AG04449 (cell line): ENCODE data around the gene CPT1C.

ENCODE experiments used
- CTCF ChIA-PET: fragments of 350-600 bp; formaldehyde crosslinking; extraction: SDS; loops from one replicate; lab custom pipeline; 2021; ENCODE audit warnings: antibody characterized with exemption; lab: Yijun Ruan, JAX
- POLR2A ChIA-PET: fragments of 400-600, 350-600 bp; formaldehyde crosslinking; extraction: SDS; loops from one replicate; lab custom pipeline; 2020; ENCODE audit warnings: antibody characterized with exemption, inconsistent platforms; lab: Yijun Ruan, JAX
- DNase-seq: peaks from one replicate; pipeline ENCODE4 v3.0.0-alpha.2; 2010; ENCODE audit warnings: low read depth, low spot score
- H3K4me3 ChIP-seq: 2 replicates; pipeline ENCODE4 v1.5.1; 2011; ENCODE audit warnings: low read depth, mild to moderate bottlenecking, control low read depth, low read length
- CTCF ChIP-seq: IDR thresholded peaks from one replicate; pipeline ENCODE4 v1.5.1; 2011; ENCODE audit warnings: mild to moderate bottlenecking, moderate library complexity, low read length, control low read depth, inconsistent platforms; ENCODE audit not compliant: insufficient read depth; ENCODE audit errors: missing control alignments

Gene CPT1C

GRCh38 chr19:49686503-49687088 lies 4.3 kb upstream of the CPT1C start:
- no peak overlapping the region for H3K4me3 ChIP-seq
- CTCF ChIA-PET: interaction anchor here (1.4 to 5.5 kb wide), 2 partner anchors 9 to 16 kb away, joined by 4 to 39 read pairs; partner anchors contain the start of gene PRMT1
- POLR2A ChIA-PET: no interaction called here
- TF ChIP-seq CTCF: no peak
- no peak for DNase-seq

GRCh38 chr19:49687150-49687549 lies 3.8 kb upstream of the CPT1C start:
- CTCF ChIA-PET: interaction anchor here (5.5 kb wide), 1 partner anchor 9 kb away, joined by 39 read pairs; the partner anchor contains the start of gene PRMT1
- H3K4me3 ChIP-seq: no peak overlapping the region
- DNase-seq: no peak
- TF ChIP-seq CTCF: no peak
- POLR2A ChIA-PET: no interaction called here

- ChIA-PET CTCF (interaction anchor here (5.5 kb wide), 1 partner anchor 10 kb away, joined by 39 read pairs; the partner anchor contains the start of gene PRMT1), POLR2A (no interaction called here)
- H3K4me3 ChIP-seq: no peak overlapping the region
- no peak for DNase-seq
- TF ChIP-seq CTCF: no peak
Observed at GRCh38 chr19:49687566-49688316, 3.2 kb upstream of the CPT1C start.

- no peak for DNase-seq
- no peak for TF ChIP-seq CTCF
- ChIA-PET CTCF (interaction anchor here (0.7 to 5.5 kb wide), 3 partner anchors 8 to 16 kb away, joined by 3 to 39 read pairs (median 4); partner anchors contain the start of gene PRMT1), POLR2A (no interaction called here)
- no peak overlapping the region for H3K4me3 ChIP-seq
Observed at GRCh38 chr19:49688531-49689132, 2.3 kb upstream of the CPT1C start.

GRCh38 chr19:49689133-49690078 lies 1.5 kb upstream of the CPT1C start, which contains the start of gene ADM5:
Gene ADM5, plus strand, starts transcription at chr19:49689594. Its CDS starts 244 bp downstream, at chr19:49689838.
- POLR2A ChIA-PET: no interaction called here
- peak; percentile 70 for TF ChIP-seq CTCF
- CTCF ChIA-PET: interaction anchor here (0.7 to 5.5 kb wide), 6 partner anchors 8 to 120 kb away, joined by 3 to 39 read pairs (median 4); partner anchors contain the start of gene PRMT1
- no peak for DNase-seq
- peak within 1 kb of the TSS; percentile 64 for H3K4me3 ChIP-seq
